ENCODE measurements around the gene WASF2. TPM values are rescaled to one million over a fixed set of nuclear protein-coding genes. Genes with fewer than 3 reads are reported as not detected.
A peak's percentile ranks its signal among the peaks of the same experiment; 100 is the strongest.

Gene WASF2
- total and polyA plus RNA-seq, 2 of the 8 experiments (the other 6 are each of a cell fraction or from before 2014, with no cell fraction given), result 32.1 to 86.6 TPM

DNA sequence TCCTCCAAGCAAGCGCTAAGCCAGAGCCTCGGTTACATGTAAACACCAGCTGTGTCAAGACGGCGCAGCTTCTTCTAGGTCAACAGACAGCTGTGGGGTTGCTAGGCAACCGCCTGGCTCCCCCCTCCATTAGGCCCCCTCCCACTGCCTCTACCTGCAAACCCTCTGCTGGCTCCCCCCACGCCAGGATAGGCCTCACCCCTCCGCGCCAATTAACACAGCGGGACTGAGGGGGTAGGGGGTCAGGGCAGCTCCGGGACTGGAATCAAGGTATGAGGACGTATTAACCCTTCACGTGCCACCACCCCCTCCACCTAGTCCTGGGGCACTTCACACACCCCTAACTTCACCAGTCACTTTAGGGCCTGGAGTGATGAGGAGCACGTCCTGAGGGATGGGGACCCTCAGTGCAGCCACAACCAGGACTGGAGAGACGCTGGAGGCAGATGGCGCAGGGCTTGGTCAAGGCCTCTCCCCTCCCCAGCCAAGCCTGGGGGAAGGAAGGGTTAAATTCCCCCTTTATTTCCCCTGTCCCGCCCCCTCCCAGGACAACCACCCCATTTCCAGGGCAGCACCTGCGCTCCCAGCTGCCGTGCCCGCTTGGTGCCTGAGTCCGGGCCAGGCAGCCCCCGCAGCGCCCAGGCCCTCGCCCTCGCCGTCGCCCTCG, 37.4 kb upstream of the WASF2 start (continued):
- TF ChIP-seq CHD7 (IDR thresholded peaks at IDR 0.05; ENCODE audit: insufficient replicate concordance, low read length) (no peak), ATF2 (IDR thresholded peaks at IDR 0.05; ENCODE audit: low read length) (no peak), EP300 (IDR thresholded peaks at IDR 0.05; ENCODE audit: borderline replicate concordance in 1 of 2, low read depth in 2 of 2, low read length in 2 of 2) (peak in 1 of 2 experiments; percentile 87; a peak in 2 of 3 replicates), RXRA (IDR thresholded peaks at IDR 0.05; ENCODE audit: insufficient read depth, low read depth, low read length) (peak; percentile 79; the same call in 1 of the 2 replicates), SIX5 (IDR thresholded peaks at IDR 0.05; ENCODE audit: low read depth, low read length) (no peak), FOSL1 (IDR thresholded peaks at IDR 0.05; ENCODE audit: insufficient read depth, low read depth, low read length) (no peak), KDM5A (IDR thresholded peaks at IDR 0.05; ENCODE audit: low read length) (no peak)

All from H1 (cell line).